NT2/D1 (cell line): Measurements from ENCODE around the gene SCAF4.

Experiments
- SUZ12 ChIP-seq: IDR thresholded peaks from 2 replicates; pipeline ENCODE4 v1.6.1; 2011; ENCODE audit not compliant: insufficient read length, insufficient read depth; ENCODE audit errors: extremely low read depth
- YY1 ChIP-seq: IDR thresholded peaks from 2 replicates; pipeline ENCODE4 v1.6.1; 2011; ENCODE audit not compliant: insufficient read length, insufficient read depth
- ZNF274 ChIP-seq: IDR thresholded peaks from 2 replicates; pipeline ENCODE4 v1.6.1; 2011; ENCODE audit warnings: mild to moderate bottlenecking, low read depth, low read length

- TF ChIP-seq YY1 (no peak), ZNF274 (no peak), SUZ12 (no peak)
Observed at GRCh38 chr21:31671146-31671716, 60.7 kb downstream of the SCAF4 start.
